GM12892 (cell line): ENCODE measurements around the gene RPS15.

Experiments
- POLR2A ChIP-seq: IDR thresholded peaks from 2 replicates; pipeline ENCODE4 v1.6.1; 2011; ENCODE audit warnings: low read depth, low read length, control low read depth
- POLR2AphosphoS5 ChIP-seq: IDR thresholded peaks from 2 replicates; pipeline ENCODE4 v1.6.1; 2011; ENCODE audit warnings: low read depth, low read length, control low read depth
- TAF1 ChIP-seq: IDR thresholded peaks from 2 replicates; pipeline ENCODE4 v1.6.1; 2011; ENCODE audit warnings: low read depth, mild to moderate bottlenecking, control low read depth, low read length, borderline replicate concordance

- TF ChIP-seq POLR2A: no peak
- TF ChIP-seq POLR2AphosphoS5: no peak
- TF ChIP-seq TAF1: no peak
Measured at GRCh38 chr19:1426736-1427135, 11.5 kb upstream of the RPS15 start.
